Brain microvascular endothelial cell (primary cell): ENCODE data around the gene ARHGAP45.

Experiments
- DNase-seq: peaks from one replicate; pipeline ENCODE4 v3.0.0-alpha.2; 2020
- H3K27ac ChIP-seq: fragments of 250-450 bp; sonication (Bioruptor Pico); 2 replicates; pipeline ENCODE4 v1.5.1; 2020; ENCODE audit warnings: mild to moderate bottlenecking, moderate library complexity
- H3K27me3 ChIP-seq: fragments of 250-450 bp; sonication (Bioruptor Pico); replicated peaks from 2 replicates; pipeline ENCODE4 v1.5.1; 2020; ENCODE audit warnings: mild to moderate bottlenecking
- H3K36me3 ChIP-seq: fragments of 250-450 bp; sonication (Bioruptor Pico); replicated peaks from 2 replicates; pipeline ENCODE4 v1.5.1; 2020; ENCODE audit warnings: mild to moderate bottlenecking
- H3K4me3 ChIP-seq: 2 replicates; pipeline ENCODE4 v1.5.1; 2011; ENCODE audit warnings: low read depth, mild to moderate bottlenecking, control low read depth, low read length, moderate library complexity
- in situ Hi-C: cut with HindIII; loops from 2 replicates; pipeline ENCODE4 v1.10.0; 2017; ENCODE audit warnings: low sequenced_read_pairs, low pct_ligation_motif_present
- TF ChIP-seq, protein P1 (sequence below): IDR thresholded peaks from 2 replicates; pipeline ENCODE4 v1.5.1; 2011; ENCODE audit warnings: low read depth, mild to moderate bottlenecking, moderate library complexity, low read length, control low read depth, inconsistent platforms; ENCODE audit errors: missing control alignments

The ARHGAP45 gene

DNA sequence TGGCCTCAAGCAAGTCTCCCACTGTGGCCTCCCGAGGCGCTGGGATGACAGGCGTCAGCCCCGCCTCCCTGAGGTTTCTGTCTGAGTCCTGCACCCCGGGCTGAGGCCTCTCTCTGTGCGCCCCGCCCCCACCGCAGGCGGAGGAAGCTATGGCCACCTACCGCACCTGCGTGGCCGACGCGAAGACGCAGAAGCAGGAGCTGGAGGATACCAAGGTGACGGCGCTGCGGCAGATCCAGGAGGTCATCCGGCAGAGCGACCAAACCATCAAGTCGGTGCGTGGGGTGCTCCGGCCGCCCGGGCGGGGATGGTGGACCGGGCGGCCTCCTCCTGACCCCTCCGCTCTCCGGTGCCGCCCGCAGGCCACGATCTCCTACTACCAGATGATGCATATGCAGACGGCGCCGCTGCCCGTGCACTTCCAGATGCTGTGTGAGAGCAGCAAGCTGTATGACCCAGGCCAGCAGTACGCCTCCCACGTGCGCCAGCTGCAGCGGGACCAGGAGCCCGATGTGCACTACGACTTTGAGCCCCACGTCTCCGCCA, 12.7 kb downstream of the ARHGAP45 start:
- H3K36me3 ChIP-seq = no peaks in the 10 kb centered on the region
- no peaks in the 10 kb centered on the region for H3K27me3 ChIP-seq
- TF ChIP-seq, protein P1, sequence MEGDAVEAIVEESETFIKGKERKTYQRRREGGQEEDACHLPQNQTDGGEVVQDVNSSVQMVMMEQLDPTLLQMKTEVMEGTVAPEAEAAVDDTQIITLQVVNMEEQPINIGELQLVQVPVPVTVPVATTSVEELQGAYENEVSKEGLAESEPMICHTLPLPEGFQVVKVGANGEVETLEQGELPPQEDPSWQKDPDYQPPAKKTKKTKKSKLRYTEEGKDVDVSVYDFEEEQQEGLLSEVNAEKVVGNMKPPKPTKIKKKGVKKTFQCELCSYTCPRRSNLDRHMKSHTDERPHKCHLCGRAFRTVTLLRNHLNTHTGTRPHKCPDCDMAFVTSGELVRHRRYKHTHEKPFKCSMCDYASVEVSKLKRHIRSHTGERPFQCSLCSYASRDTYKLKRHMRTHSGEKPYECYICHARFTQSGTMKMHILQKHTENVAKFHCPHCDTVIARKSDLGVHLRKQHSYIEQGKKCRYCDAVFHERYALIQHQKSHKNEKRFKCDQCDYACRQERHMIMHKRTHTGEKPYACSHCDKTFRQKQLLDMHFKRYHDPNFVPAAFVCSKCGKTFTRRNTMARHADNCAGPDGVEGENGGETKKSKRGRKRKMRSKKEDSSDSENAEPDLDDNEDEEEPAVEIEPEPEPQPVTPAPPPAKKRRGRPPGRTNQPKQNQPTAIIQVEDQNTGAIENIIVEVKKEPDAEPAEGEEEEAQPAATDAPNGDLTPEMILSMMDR = no peak
- DNase-seq = no peak
- H3K4me3 ChIP-seq = no peak overlapping the region
- in situ Hi-C loops = no loop called here
- no peak overlapping the region for H3K27ac ChIP-seq

DNA sequence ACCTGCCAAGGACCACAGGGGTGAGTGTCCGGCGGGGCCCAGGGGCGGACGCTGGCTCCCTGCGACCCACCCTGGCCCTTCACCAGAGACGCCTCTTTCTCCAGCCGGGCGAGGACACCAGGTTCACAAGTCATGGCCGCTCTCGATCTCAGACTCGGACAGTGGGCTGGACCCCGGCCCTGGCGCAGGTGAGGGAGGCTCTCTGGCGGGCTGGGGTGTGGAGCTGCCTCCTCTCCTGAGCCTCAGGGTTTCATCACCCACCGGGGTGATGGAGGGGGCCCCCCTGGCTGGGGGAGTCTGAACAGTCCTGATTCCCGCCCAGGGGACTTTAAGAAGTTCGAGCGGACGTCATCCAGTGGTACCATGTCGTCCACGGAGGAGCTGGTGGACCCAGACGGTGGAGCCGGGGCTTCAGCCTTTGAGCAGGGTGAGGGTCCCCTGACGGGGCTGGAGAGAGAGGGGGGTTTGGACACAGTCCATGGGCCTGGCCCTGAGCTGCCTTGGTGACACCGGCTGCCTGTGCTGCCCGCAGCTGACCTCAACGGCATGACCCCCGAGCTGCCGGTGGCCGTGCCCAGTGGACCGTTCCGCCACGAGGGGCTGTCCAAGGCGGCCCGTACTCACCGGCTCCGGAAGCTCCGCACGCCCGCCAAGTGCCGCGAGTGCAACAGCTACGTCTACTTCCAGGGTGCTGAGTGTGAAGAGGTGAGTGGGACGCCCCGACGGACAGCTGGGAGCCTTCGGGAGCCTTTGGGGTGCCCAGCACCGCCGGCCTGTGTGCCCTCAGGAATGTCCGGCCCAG, 13.6 kb downstream of the ARHGAP45 start:
- in situ Hi-C loops = no loop called here
- Histone ChIP-seq H3K4me3 (no peak overlapping the region), H3K27ac (no peak overlapping the region), H3K36me3 (no peaks in the 10 kb centered on the region), H3K27me3 (no peaks in the 10 kb centered on the region)
- no peak for DNase-seq
- TF ChIP-seq, protein P1 = no peak

DNA sequence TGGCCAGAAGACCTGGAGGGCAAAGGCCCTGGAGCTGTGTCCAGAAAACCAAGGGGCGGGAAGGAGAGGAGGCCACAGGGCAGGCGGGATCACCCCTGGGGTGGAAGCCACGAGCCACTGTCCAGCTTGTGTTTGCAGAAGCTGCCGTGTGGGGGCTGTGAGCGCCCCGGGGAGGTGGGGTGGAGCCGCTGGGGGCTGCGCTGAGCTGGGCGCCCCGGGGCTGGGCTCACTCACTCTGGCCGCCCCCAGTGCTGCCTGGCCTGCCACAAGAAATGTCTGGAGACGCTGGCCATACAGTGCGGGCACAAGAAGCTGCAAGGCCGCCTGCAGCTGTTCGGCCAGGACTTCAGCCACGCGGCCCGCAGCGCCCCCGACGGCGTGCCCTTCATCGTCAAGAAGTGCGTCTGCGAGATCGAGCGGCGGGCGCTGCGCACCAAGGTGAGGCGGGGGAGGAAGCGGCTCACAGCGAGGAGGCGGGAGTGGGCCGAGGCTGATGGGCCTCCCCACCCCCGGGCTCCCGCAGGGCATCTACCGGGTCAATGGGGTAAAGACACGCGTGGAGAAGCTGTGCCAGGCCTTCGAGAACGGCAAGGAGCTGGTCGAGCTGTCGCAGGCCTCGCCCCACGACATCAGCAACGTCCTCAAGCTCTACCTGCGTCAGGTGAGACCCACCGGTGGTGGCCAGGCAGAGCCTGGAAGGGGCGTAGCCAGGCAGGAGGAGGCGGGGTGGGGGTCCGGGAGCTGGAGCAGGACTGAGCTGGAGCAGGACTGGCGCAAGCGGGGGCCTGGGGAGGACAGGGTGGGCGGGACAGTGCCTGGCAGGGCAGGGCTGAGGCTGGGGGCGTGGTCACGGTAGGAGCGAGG, 14.6 kb downstream of the ARHGAP45 start:
- H3K36me3 ChIP-seq = no peaks in the 10 kb centered on the region
- H3K27ac ChIP-seq = no peak overlapping the region
- H3K4me3 ChIP-seq = no peak overlapping the region
- TF ChIP-seq, protein P1 = no peak
- no peak for DNase-seq
- H3K27me3 ChIP-seq = no peaks in the 10 kb centered on the region
- in situ Hi-C loops = no loop called here

DNA sequence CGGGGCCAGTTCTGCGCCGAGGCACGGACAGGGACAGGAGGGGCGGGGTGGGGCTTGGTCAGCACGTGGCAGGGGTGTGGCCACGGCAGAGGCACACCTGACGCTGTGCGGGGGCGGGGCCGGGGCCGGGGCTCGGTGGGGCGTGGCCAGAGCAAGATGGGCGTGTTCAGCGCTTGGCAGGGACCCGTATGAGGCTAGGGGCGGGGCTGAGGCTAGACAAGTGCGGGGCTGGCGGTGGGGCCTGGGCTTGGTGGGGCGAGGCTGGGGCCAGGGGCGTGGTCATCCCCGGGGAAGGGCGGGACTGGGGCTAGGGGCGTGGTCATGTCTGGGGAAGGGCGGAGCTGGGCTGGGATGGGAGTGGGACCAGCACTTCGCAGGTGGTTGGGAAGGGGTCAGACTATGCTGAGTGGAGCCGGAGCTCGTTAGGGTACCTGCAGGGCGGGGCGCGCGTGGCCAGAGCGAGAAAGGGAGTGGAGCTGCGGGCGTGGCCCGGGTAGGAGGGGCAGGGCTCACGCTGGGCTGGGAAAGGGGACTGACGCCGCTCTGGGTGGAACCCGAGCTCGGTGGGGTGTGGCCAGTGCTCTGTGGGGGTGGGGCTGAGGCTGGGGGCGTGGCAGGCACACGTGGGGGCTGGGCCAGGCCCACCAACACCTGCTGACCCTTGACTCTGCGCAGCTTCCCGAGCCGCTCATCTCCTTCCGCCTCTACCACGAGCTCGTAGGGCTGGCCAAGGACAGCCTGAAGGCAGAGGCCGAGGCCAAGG, 15.4 kb downstream of the ARHGAP45 start:
- no peaks in the 10 kb centered on the region for H3K36me3 ChIP-seq
- no peak overlapping the region for H3K27ac ChIP-seq
- in situ Hi-C loops = no loop called here
- peak overlapping the region; percentile 27 for H3K4me3 ChIP-seq
- no peaks in the 10 kb centered on the region for H3K27me3 ChIP-seq
- DNase-seq = no peak
- TF ChIP-seq, protein P1 = no peak

DNA sequence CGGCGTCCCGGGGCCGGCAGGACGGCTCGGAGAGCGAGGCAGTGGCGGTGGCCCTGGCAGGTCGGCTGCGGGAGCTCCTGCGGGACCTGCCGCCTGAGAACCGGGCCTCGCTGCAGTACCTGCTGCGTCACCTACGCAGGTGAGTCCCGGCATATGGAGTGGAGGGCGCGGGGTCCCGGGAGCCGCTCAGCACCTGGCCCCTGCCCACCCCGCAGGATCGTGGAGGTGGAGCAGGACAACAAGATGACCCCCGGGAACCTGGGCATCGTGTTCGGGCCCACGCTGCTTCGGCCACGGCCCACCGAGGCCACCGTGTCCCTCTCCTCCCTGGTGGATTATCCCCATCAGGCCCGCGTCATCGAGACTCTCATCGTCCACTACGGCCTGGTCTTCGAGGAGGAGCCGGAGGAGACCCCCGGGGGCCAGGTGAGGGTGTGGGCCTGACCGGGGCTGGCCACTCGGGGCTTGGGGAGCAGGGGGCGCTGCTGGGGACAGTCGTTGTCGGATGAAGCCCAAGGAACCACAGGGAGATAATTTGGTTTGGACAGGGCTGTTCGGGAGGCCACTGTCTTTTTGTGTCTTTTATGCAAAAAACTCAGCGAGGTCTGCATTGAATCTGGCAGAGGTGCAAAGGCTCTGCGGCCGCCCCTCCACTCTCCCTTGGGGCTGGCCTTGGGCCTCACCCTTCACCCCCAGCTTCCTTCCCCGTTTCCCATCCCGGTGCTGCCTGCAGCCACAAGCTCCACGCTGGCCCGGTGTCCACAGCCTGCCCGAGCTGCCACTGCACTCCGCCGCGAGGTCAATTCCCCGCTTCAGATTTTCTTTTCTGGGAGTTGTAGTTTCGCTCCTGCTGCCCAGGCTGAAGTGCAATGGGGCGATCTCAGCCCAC, 16.2 kb downstream of the ARHGAP45 start:
- Histone ChIP-seq H3K36me3 (peaks cover 4% of the 10 kb centered on the region), H3K27ac (no peak overlapping the region), H3K27me3 (no peaks in the 10 kb centered on the region), H3K4me3 (no peak overlapping the region)
- no peak for DNase-seq
- in situ Hi-C loops = no loop called here
- TF ChIP-seq, protein P1 = no peak
